Neural cell (in vitro differentiated cells): ENCODE results near the gene FGF14. TPM values are rescaled to one million over a fixed set of nuclear protein-coding genes. Genes with fewer than 3 reads are reported as not detected.
A peak's percentile ranks its signal among the peaks of the same experiment; 100 is the strongest.

ENCODE experiments used
- H2AFZ ChIP-seq: fragments of 200-600, 300-800 bp; sonication (generic), shearing (Covaris generic); 2 replicates; pipeline ENCODE4 v1.6.0; 2014; ENCODE audit warnings: low read depth, mild to moderate bottlenecking, antibody characterized with exemption, low read length, moderate library complexity
- H3F3A ChIP-seq: fragments of 200-600 bp; shearing (Covaris generic); 2 replicates; pipeline ENCODE4 v1.6.1; 2016; ENCODE audit warnings: mild to moderate bottlenecking, moderate library complexity, mixed read lengths, antibody characterized with exemption, low read length; ENCODE audit not compliant: insufficient read depth, poor library complexity, severe bottlenecking
- H3K27ac ChIP-seq: fragments of 200-600, 300-800 bp; sonication (generic), shearing (Covaris generic); 2 replicates; pipeline ENCODE4 v1.5.1; 2014; ENCODE audit warnings: mild to moderate bottlenecking, low read length, moderate library complexity
- H3K27me3 ChIP-seq: fragments of 300-800, 200-600 bp; sonication (generic), shearing (Covaris generic); 2 replicates; pipeline ENCODE4 v1.6.0; 2014; ENCODE audit warnings: mild to moderate bottlenecking, low read depth, low read length, moderate library complexity; ENCODE audit not compliant: insufficient read depth
- H3K36me3 ChIP-seq: fragments of 300-800, 200-600 bp; sonication (generic), shearing (Covaris generic); 2 replicates; pipeline ENCODE4 v1.5.1; 2014; ENCODE audit warnings: mild to moderate bottlenecking, antibody characterized with exemption, low read length, moderate library complexity; ENCODE audit not compliant: insufficient read depth
- H3K4me2 ChIP-seq: fragments of 300-800, 200-600 bp; sonication (generic), shearing (Covaris generic); 2 replicates; pipeline ENCODE4 v1.6.0; 2014; ENCODE audit warnings: mild to moderate bottlenecking, low read length
- H3K4me3 ChIP-seq: fragments of 300-800, 200-600 bp; sonication (generic), shearing (Covaris generic); 2 replicates; pipeline ENCODE4 v1.5.1; 2014; ENCODE audit warnings: mild to moderate bottlenecking, low read length, moderate library complexity
- H3K79me2 ChIP-seq: fragments of 200-600 bp; shearing (Covaris generic); replicated peaks from 2 replicates; pipeline ENCODE4 v1.6.0; 2014; ENCODE audit warnings: mild to moderate bottlenecking, low read length, moderate library complexity; ENCODE audit not compliant: insufficient read depth
- H3K9ac ChIP-seq: fragments of 300-800, 200-600 bp; sonication (generic), shearing (Covaris generic); 2 replicates; pipeline ENCODE4 v1.6.1; 2016; ENCODE audit warnings: mild to moderate bottlenecking, low read length, mixed read lengths
- H3K9me2 ChIP-seq: fragments of 200-600 bp; shearing (Covaris generic); 2 replicates; pipeline ENCODE4 v1.6.1; 2016; ENCODE audit warnings: mild to moderate bottlenecking, low read length, mixed read lengths; ENCODE audit not compliant: insufficient read depth
- H3K9me3 ChIP-seq: fragments of 200-600, 300-800 bp; sonication (generic), shearing (Covaris generic); 2 replicates; pipeline ENCODE4 v1.6.1; 2016; ENCODE audit warnings: mild to moderate bottlenecking, mixed run types, low read length, moderate library complexity, mixed read lengths
- H4K20me1 ChIP-seq: fragments of 200-600 bp; shearing (Covaris generic); 2 replicates; pipeline ENCODE4 v1.6.1; 2016; ENCODE audit warnings: mild to moderate bottlenecking, mixed run types; ENCODE audit not compliant: insufficient read depth
- EP300 ChIP-seq: fragments of 450-650 bp; conservative IDR thresholded peaks from 2 replicates; pipeline ENCODE4 v1.6.1; 2014; ENCODE audit warnings: antibody characterized with exemption, mild to moderate bottlenecking, moderate library complexity; ENCODE audit not compliant: poor library complexity, severe bottlenecking
- MXI1 ChIP-seq: fragments of 450-650 bp; conservative IDR thresholded peaks from 2 replicates; pipeline ENCODE4 v1.6.1; 2014; ENCODE audit warnings: antibody characterized with exemption, mild to moderate bottlenecking; ENCODE audit not compliant: poor library complexity, severe bottlenecking
- POLR2AphosphoS5 ChIP-seq: IDR thresholded peaks from 2 replicates; pipeline ENCODE4 v1.6.1; 2012
- RAD21 ChIP-seq: fragments of 450-650 bp; conservative IDR thresholded peaks from 2 replicates; pipeline ENCODE4 v1.6.1; 2014; ENCODE audit warnings: antibody characterized with exemption, mild to moderate bottlenecking, moderate library complexity
- SMC3 ChIP-seq: fragments of 450-650 bp; conservative IDR thresholded peaks from 2 replicates; pipeline ENCODE4 v1.6.1; 2014; ENCODE audit warnings: antibody characterized with exemption, mild to moderate bottlenecking, moderate library complexity; ENCODE audit not compliant: poor library complexity
- polyA plus RNA-seq: library from polyadenylated mRNA; depleted of rRNA; stranded (reverse); fragments of >200 nt; gene quantifications from 2 replicates; pipeline ENCODE4 v1.2.3, GENCODE V29; 2014
- TF ChIP-seq, protein P1 (sequence below): fragments of 450-650 bp; IDR thresholded peaks from 2 replicates; pipeline ENCODE4 v1.5.1; 2014; ENCODE audit warnings: antibody characterized with exemption, mild to moderate bottlenecking, moderate library complexity; ENCODE audit not compliant: poor library complexity, severe bottlenecking
- TF ChIP-seq, protein P2 (sequence below): IDR thresholded peaks from 2 replicates; pipeline ENCODE4 v1.6.1; 2012; ENCODE audit warnings: borderline replicate concordance

FGF14 gene
- polyA plus RNA-seq, 1 donor from 2014 or later, result 36.4 TPM

DNA sequence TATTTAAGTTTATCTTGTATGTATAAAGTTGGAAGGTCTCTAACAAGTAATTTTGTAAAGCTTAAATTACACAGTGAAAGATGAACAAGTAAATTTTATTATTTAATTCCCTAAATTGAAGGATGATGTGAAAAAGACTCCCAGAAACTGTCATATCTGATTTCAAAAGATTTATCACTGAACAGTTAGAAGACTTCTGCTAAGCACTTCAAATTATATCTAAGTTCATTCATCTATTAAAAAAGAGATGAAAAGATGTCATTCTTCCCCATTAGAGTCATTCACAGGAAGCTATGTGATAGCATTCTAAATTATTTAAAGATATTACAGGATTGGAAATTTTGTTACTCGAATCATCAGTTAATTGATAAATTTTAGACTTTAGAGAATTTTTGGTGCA, 590.0 kb downstream of the FGF14 start:
- H2AFZ ChIP-seq, result no peak overlapping the region
- H3K79me2 ChIP-seq, result no peaks in the 10 kb centered on the region
- no peak for TF ChIP-seq RAD21
- TF ChIP-seq, protein P1, sequence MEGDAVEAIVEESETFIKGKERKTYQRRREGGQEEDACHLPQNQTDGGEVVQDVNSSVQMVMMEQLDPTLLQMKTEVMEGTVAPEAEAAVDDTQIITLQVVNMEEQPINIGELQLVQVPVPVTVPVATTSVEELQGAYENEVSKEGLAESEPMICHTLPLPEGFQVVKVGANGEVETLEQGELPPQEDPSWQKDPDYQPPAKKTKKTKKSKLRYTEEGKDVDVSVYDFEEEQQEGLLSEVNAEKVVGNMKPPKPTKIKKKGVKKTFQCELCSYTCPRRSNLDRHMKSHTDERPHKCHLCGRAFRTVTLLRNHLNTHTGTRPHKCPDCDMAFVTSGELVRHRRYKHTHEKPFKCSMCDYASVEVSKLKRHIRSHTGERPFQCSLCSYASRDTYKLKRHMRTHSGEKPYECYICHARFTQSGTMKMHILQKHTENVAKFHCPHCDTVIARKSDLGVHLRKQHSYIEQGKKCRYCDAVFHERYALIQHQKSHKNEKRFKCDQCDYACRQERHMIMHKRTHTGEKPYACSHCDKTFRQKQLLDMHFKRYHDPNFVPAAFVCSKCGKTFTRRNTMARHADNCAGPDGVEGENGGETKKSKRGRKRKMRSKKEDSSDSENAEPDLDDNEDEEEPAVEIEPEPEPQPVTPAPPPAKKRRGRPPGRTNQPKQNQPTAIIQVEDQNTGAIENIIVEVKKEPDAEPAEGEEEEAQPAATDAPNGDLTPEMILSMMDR, result no peak
- TF ChIP-seq, protein P2, sequence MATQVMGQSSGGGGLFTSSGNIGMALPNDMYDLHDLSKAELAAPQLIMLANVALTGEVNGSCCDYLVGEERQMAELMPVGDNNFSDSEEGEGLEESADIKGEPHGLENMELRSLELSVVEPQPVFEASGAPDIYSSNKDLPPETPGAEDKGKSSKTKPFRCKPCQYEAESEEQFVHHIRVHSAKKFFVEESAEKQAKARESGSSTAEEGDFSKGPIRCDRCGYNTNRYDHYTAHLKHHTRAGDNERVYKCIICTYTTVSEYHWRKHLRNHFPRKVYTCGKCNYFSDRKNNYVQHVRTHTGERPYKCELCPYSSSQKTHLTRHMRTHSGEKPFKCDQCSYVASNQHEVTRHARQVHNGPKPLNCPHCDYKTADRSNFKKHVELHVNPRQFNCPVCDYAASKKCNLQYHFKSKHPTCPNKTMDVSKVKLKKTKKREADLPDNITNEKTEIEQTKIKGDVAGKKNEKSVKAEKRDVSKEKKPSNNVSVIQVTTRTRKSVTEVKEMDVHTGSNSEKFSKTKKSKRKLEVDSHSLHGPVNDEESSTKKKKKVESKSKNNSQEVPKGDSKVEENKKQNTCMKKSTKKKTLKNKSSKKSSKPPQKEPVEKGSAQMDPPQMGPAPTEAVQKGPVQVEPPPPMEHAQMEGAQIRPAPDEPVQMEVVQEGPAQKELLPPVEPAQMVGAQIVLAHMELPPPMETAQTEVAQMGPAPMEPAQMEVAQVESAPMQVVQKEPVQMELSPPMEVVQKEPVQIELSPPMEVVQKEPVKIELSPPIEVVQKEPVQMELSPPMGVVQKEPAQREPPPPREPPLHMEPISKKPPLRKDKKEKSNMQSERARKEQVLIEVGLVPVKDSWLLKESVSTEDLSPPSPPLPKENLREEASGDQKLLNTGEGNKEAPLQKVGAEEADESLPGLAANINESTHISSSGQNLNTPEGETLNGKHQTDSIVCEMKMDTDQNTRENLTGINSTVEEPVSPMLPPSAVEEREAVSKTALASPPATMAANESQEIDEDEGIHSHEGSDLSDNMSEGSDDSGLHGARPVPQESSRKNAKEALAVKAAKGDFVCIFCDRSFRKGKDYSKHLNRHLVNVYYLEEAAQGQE, result no peak
- H3K9ac ChIP-seq, result no peak overlapping the region
- no peak overlapping the region for H3K4me2 ChIP-seq
- no peaks in the 10 kb centered on the region for H3K27me3 ChIP-seq
- no peaks in the 10 kb centered on the region for H3F3A ChIP-seq
- H3K4me3 ChIP-seq, result no peak overlapping the region
- H3K27ac ChIP-seq, result no peak overlapping the region
- H3K36me3 ChIP-seq, result no peaks in the 10 kb centered on the region
- H4K20me1 ChIP-seq, result no peaks in the 10 kb centered on the region
- H3K9me3 ChIP-seq, result no peaks in the 10 kb centered on the region
- no peaks in the 10 kb centered on the region for H3K9me2 ChIP-seq

DNA sequence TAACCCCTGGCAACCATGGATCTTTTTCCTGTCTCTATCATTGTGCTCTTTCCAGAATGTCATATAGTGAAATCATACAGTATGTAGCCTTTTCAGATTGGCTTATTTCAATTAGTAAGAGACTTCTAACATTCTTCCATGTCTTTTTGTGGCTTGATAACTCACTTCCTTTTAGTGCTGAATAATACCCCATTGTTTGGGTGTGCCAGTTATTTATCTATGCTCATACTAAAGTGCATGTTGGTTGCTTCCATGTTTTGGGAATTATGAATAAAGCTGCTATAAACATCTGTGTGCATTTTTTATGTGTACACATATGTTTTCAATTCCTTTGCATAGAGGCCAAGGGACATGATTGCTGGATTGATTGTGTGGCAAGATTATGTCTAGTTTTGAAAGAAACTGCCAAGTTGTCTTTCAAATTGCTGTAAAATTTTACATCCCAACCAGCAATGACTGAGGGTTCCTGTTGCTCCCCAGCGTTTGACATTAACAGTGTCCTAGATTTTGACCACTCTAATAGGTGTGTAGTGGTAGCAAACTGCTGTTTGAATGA, 590.5 kb downstream of the FGF14 start:
- Histone ChIP-seq H3K27me3 (no peaks in the 10 kb centered on the region), H3K9me2 (no peaks in the 10 kb centered on the region), H3K36me3 (no peaks in the 10 kb centered on the region), H2AFZ (no peak overlapping the region), H3K4me2 (no peak overlapping the region), H3K9ac (no peak overlapping the region), H3F3A (no peaks in the 10 kb centered on the region), H4K20me1 (no peaks in the 10 kb centered on the region), H3K4me3 (no peak overlapping the region), H3K9me3 (no peaks in the 10 kb centered on the region), H3K27ac (no peak overlapping the region), H3K79me2 (no peaks in the 10 kb centered on the region)
- peak; percentile 28 for TF ChIP-seq EP300
- TF ChIP-seq, protein P1, result no peak

DNA sequence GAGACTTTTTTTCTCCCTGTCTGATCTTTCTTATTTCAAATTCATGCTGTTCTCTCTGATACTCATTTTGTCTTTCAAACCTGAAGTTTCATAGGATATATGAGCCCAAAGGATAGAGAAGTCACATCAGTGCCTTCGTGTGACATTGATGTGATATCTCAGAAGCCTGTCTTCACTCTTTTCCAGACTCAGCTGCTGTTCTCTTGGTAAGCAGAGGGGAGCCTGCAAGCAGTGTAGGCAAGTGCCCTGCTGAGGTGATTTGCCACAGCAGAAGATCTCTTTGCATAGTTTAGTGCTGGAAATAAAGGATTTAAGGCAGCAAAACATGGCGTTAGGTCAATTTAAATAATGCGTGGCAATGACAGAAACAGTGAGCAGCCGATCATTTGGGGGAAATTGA, 602.7 kb downstream of the FGF14 start:
- Histone ChIP-seq H3K4me3 (peak overlapping the region; percentile 37), H3K9me2 (no peaks in the 10 kb centered on the region), H3F3A (no peaks in the 10 kb centered on the region), H4K20me1 (no peaks in the 10 kb centered on the region), H3K9me3 (no peaks in the 10 kb centered on the region), H2AFZ (no peak overlapping the region), H3K9ac (no peak overlapping the region), H3K36me3 (no peaks in the 10 kb centered on the region), H3K79me2 (no peaks in the 10 kb centered on the region), H3K27me3 (no peaks in the 10 kb centered on the region), H3K27ac (peak overlapping the region; percentile 26), H3K4me2 (no peak overlapping the region)
- TF ChIP-seq RAD21 (peak; percentile 23), MXI1 (no peak), SMC3 (peak; percentile 30), POLR2AphosphoS5 (peak; percentile 19), EP300 (peak; percentile 67)
